Colon (tissue), 2 donors: Measurements from ENCODE around the gene SHC1.

Experiments used
- FAIRE-seq: peaks from 2 replicates; lab custom pipeline; 2012; peaks lifted over from hg19 to GRCh38; lab: Jason Lieb, UNC
- donor health status: control.
- donor health status: control.

SHC1 gene

GRCh38 chr1:155008015-155008941 is 37.7 kb upstream of the SHC1 start:
- no peak for FAIRE-seq

- no peak for FAIRE-seq
Measured at GRCh38 chr1:155007251-155007828, 36.8 kb upstream of the SHC1 start.

- no peak for FAIRE-seq
Measured at GRCh38 chr1:155006601-155007101, 36.1 kb upstream of the SHC1 start.

GRCh38 chr1:155005076-155006011 is 34.8 kb upstream of the SHC1 start:
- no peak for FAIRE-seq

GRCh38 chr1:155004352-155005075 is 34.0 kb upstream of the SHC1 start:
- FAIRE-seq = no peak

- FAIRE-seq = no peak
Measured at GRCh38 chr1:155003766-155004351, 33.3 kb upstream of the SHC1 start.

- FAIRE-seq = no peak
Measured at GRCh38 chr1:155003227-155003765, 32.7 kb upstream of the SHC1 start.

- FAIRE-seq = no peak
Measured at GRCh38 chr1:155002464-155003226, 32.1 kb upstream of the SHC1 start, which contains the start of gene ZBTB7B. ZBTB7B (plus strand) TSS chr1:155002802; CDS start chr1:155014661, 11,859 bp downstream.

- FAIRE-seq = no peak
Measured at GRCh38 chr1:155001675-155002463, 31.3 kb upstream of the SHC1 start.

GRCh38 chr1:155001425-155001674 is 30.8 kb upstream of the SHC1 start:
- no peak for FAIRE-seq

GRCh38 chr1:155000726-155001424 is 30.3 kb upstream of the SHC1 start:
- FAIRE-seq = no peak

- FAIRE-seq = no peak
Measured at GRCh38 chr1:155000411-155000725, 29.8 kb upstream of the SHC1 start.

- no peak for FAIRE-seq
Measured at GRCh38 chr1:154999571-155000410, 29.2 kb upstream of the SHC1 start.

GRCh38 chr1:154998818-154999570 is 28.4 kb upstream of the SHC1 start:
- FAIRE-seq = no peak

GRCh38 chr1:154998201-154998780 is 27.7 kb upstream of the SHC1 start:
- no peak for FAIRE-seq

- no peak for FAIRE-seq
Measured at GRCh38 chr1:154996966-154997701, 26.6 kb upstream of the SHC1 start.
